Esophagus muscularis mucosa (tissue), 3 donors: ENCODE measurements around the gene TNRC6C.

Source experiments
- CTCF ChIP-seq, 3 experiments: fragments of 200-600 bp in 2 of 3; fragments of 450-650 bp in 1 of 3; sonication (generic) in 2 of 3; IDR thresholded peaks; one replicate each; pipeline ENCODE4 v1.5.1; 2017 to 2019; ENCODE audit warnings: antibody characterized with exemption in 3 of 3, mild to moderate bottlenecking in 2 of 3, moderate library complexity in 1 of 3
- POLR2A ChIP-seq: fragments of 450-650 bp; IDR thresholded peaks from one replicate; pipeline ENCODE4 v1.6.1; 2017; ENCODE audit warnings: antibody characterized with exemption, moderate library complexity, mild to moderate bottlenecking, low read depth

GRCh38 chr17:77943971-77944370 is 14.5 kb upstream of the TNRC6C start:
- TF ChIP-seq POLR2A: no peak
- no peak for TF ChIP-seq CTCF (IDR thresholded peaks at IDR 0.05)
